H9 (cell line): ENCODE results near the gene SPRR5. TPM values are rescaled to one million over a fixed set of nuclear protein-coding genes. Genes with fewer than 3 reads are reported as not detected.

ENCODE experiments used
- DNase-seq: peaks from one replicate; pipeline ENCODE4 v3.0.0-alpha.2; 2017
- H2AFZ ChIP-seq: one replicate; pipeline ENCODE4 v1.6.1; 2013; ENCODE audit warnings: mild to moderate bottlenecking, low read length, control low read depth, moderate library complexity
- H2AK5ac ChIP-seq: 2 replicates; pipeline ENCODE4 v1.6.1; 2013; ENCODE audit warnings: low read length, control low read depth, mixed read lengths; ENCODE audit not compliant: insufficient read length
- H2BK120ac ChIP-seq: one replicate; pipeline ENCODE4 v1.6.1; 2013; ENCODE audit warnings: low read depth, mild to moderate bottlenecking, low read length, control low read depth, inconsistent platforms; ENCODE audit not compliant: poor library complexity, severe bottlenecking
- H2BK12ac ChIP-seq: 2 replicates; pipeline ENCODE4 v1.6.1; 2013; ENCODE audit warnings: low read length, control low read depth, mixed read lengths, low read depth; ENCODE audit not compliant: insufficient read length
- H2BK15ac ChIP-seq: 2 replicates; pipeline ENCODE4 v1.6.1; 2013; ENCODE audit warnings: low read depth, low read length, control low read depth
- H2BK20ac ChIP-seq: one replicate; pipeline ENCODE4 v1.6.1; 2013; ENCODE audit warnings: low read depth, mild to moderate bottlenecking, low read length, control low read depth, inconsistent platforms; ENCODE audit not compliant: poor library complexity, severe bottlenecking
- H2BK5ac ChIP-seq: 2 replicates; pipeline ENCODE4 v1.6.1; 2013; ENCODE audit warnings: low read length, control low read depth, mixed read lengths; ENCODE audit not compliant: insufficient read length
- H3K14ac ChIP-seq: 2 replicates; pipeline ENCODE4 v1.6.1; 2013; ENCODE audit warnings: low read length, control low read depth; ENCODE audit not compliant: insufficient read depth
- H3K18ac ChIP-seq: 2 replicates; pipeline ENCODE4 v1.6.1; 2013; ENCODE audit warnings: low read depth, mild to moderate bottlenecking, mixed read lengths, low read length, control low read depth; ENCODE audit not compliant: insufficient read length
- H3K23ac ChIP-seq: 2 replicates; pipeline ENCODE4 v1.6.1; 2013; ENCODE audit warnings: low read length, control low read depth, mixed read lengths, low read depth; ENCODE audit not compliant: insufficient read length
- H3K23me2 ChIP-seq: 2 replicates; pipeline ENCODE4 v1.6.1; 2013; ENCODE audit warnings: low read depth, mild to moderate bottlenecking, mixed read lengths, low read length, control low read depth; ENCODE audit not compliant: insufficient read length, poor library complexity, severe bottlenecking
- H3K27ac ChIP-seq: 2 replicates; pipeline ENCODE4 v1.5.1; 2013; ENCODE audit warnings: low read length, control low read depth, mixed read lengths, low read depth; ENCODE audit not compliant: insufficient read length
- H3K27me3 ChIP-seq: 2 replicates; pipeline ENCODE4 v1.6.1; 2013; ENCODE audit warnings: low read length, control low read depth, inconsistent platforms; ENCODE audit not compliant: insufficient read depth
- H3K4ac ChIP-seq: 2 replicates; pipeline ENCODE4 v1.6.1; 2013; ENCODE audit warnings: low read depth, mild to moderate bottlenecking, control low read depth, inconsistent platforms, low read length, moderate library complexity
- H3K4me1 ChIP-seq: 2 replicates; pipeline ENCODE4 v1.6.1; 2013; ENCODE audit warnings: low read length, control low read depth, inconsistent platforms; ENCODE audit not compliant: insufficient read depth
- H3K4me2 ChIP-seq: 2 replicates; pipeline ENCODE4 v1.6.1; 2013; ENCODE audit warnings: low read length, control low read depth, mixed read lengths; ENCODE audit not compliant: insufficient read length, insufficient read depth
- H3K56ac ChIP-seq: 2 replicates; pipeline ENCODE4 v1.6.1; 2013; ENCODE audit warnings: low read depth, mild to moderate bottlenecking, mixed read lengths, low read length, control low read depth; ENCODE audit not compliant: insufficient read length
- H3K79me1 ChIP-seq: 2 replicates; pipeline ENCODE4 v1.6.1; 2013; ENCODE audit warnings: low read depth, mild to moderate bottlenecking, moderate library complexity, low read length, control low read depth, inconsistent platforms; ENCODE audit not compliant: insufficient read depth, poor library complexity, severe bottlenecking
- H3K79me2 ChIP-seq: 2 replicates; pipeline ENCODE4 v1.6.1; 2013; ENCODE audit warnings: low read length, control low read depth, inconsistent platforms; ENCODE audit not compliant: insufficient read depth
- H3K9ac ChIP-seq: 2 replicates; pipeline ENCODE4 v1.6.1; 2013; ENCODE audit warnings: low read length, control low read depth, mixed read lengths; ENCODE audit not compliant: insufficient read length; ENCODE audit errors: extremely low read depth
- H3K9me3 ChIP-seq: one replicate; pipeline ENCODE4 v1.6.1; 2013; ENCODE audit warnings: low read depth, low read length, inconsistent platforms; ENCODE audit not compliant: control insufficient read depth
- H3T11ph ChIP-seq: one replicate; pipeline ENCODE4 v1.6.1; 2013; ENCODE audit warnings: mild to moderate bottlenecking, low read length, control low read depth, inconsistent platforms
- H4K20me1 ChIP-seq: one replicate; pipeline ENCODE4 v1.6.1; 2013; ENCODE audit not compliant: control insufficient read depth, insufficient read length, insufficient read depth
- H4K5ac ChIP-seq: 2 replicates; pipeline ENCODE4 v1.6.1; 2013; ENCODE audit warnings: low read depth, mild to moderate bottlenecking, mixed read lengths, low read length, control low read depth; ENCODE audit not compliant: insufficient read length
- H4K8ac ChIP-seq: replicated peaks from 2 replicates; pipeline ENCODE4 v1.6.1; 2013; ENCODE audit warnings: low read length, control low read depth, mixed read lengths, low read depth; ENCODE audit not compliant: insufficient read length
- H4K91ac ChIP-seq: 2 replicates; pipeline ENCODE4 v1.6.1; 2013; ENCODE audit warnings: low read depth, mild to moderate bottlenecking, moderate library complexity, mixed read lengths, low read length, control low read depth; ENCODE audit not compliant: insufficient read length
- H3K27ac Mint-ChIP-seq, 3 experiments: 2 replicates in 2 of 3; 3 replicates in 1 of 3; pipeline ENCODE4 v1.8.0; 2020 to 2021; ENCODE audit warnings: mixed read lengths in 3 of 3, mild to moderate bottlenecking in 1 of 3, moderate library complexity in 1 of 3
- H3K27me3 Mint-ChIP-seq: 2 replicates; pipeline ENCODE4 v1.8.0; 2021; ENCODE audit warnings: low read depth, mild to moderate bottlenecking, moderate library complexity, mixed read lengths
- H3K36me3 Mint-ChIP-seq, 3 experiments: 2 replicates in 2 of 3; 3 replicates in 1 of 3; pipeline ENCODE4 v1.8.0; 2020 to 2021; ENCODE audit warnings: low read depth in 3 of 3, mixed read lengths in 3 of 3; ENCODE audit not compliant: insufficient read depth in 1 of 3
- H3K4me1 Mint-ChIP-seq, 2 experiments: 2 replicates each; pipeline ENCODE4 v1.8.0; 2020; ENCODE audit warnings: mixed read lengths in 2 of 2
- H3K4me3 Mint-ChIP-seq, 2 experiments: 2 replicates in 1 of 2; 3 replicates in 1 of 2; pipeline ENCODE4 v1.8.0; 2020 to 2021; ENCODE audit warnings: mild to moderate bottlenecking in 2 of 2, mixed read lengths in 2 of 2, moderate library complexity in 1 of 2
- H3K9me3 Mint-ChIP-seq, 2 experiments: 2 replicates in 1 of 2; 3 replicates in 1 of 2; pipeline ENCODE4 v1.8.0; 2020; ENCODE audit warnings: mild to moderate bottlenecking in 2 of 2, mixed read lengths in 2 of 2, moderate library complexity in 1 of 2
- CTCF ChIP-seq: fragments of 200-600 bp; sonication (generic); conservative IDR thresholded peaks from 3 replicates; pipeline ENCODE4 v1.8.0; 2021; ENCODE audit warnings: antibody characterized with exemption, mild to moderate bottlenecking
- WGBS: extraction: QIAGEN DNeasy Blood & Tissue Kit; methylation state at CpG from one replicate; pipeline ENCODE4 v1.1.7; 2013; ENCODE audit warnings: missing lambda C conversion rate, low lambda C conversion rate, mixed read lengths; ENCODE audit not compliant: insufficient read length; ENCODE audit errors: extremely low coverage; 5-methylcytosine and 5-hydroxymethylcytosine counted together
- total RNA-seq: library from RNA; stranded (reverse); gene quantifications from 2 replicates; pipeline ENCODE4 v1.2.1, GENCODE V29; 2021

The SPRR5 gene
- total RNA-seq, 1 experiment from 2014 or later, result not detected

- Histone ChIP-seq H3K23me2 (no peaks in the 10 kb centered on the region), H2BK15ac (no peak overlapping the region), H3K9me3 (no peaks in the 10 kb centered on the region), H2BK20ac (no peak overlapping the region), H4K5ac (no peak overlapping the region), H3K27me3 (no peaks in the 10 kb centered on the region), H3K79me2 (no peaks in the 10 kb centered on the region), H3K23ac (no peak overlapping the region), H2BK5ac (no peak overlapping the region), H3K27ac (no peak overlapping the region), H3K18ac (no peak overlapping the region), H3K79me1 (no peaks in the 10 kb centered on the region), H3K4me2 (no peak overlapping the region), H4K20me1 (no peaks in the 10 kb centered on the region), H3T11ph (no peak overlapping the region), H3K4ac (no peak overlapping the region), H2AFZ (no peak overlapping the region), H4K8ac (no peak overlapping the region), H3K14ac (no peak overlapping the region), H4K91ac (no peak overlapping the region), H3K56ac (no peak overlapping the region), H3K9ac (no peak overlapping the region), H2AK5ac (no peak overlapping the region), H2BK120ac (no peak overlapping the region), H2BK12ac (no peak overlapping the region), H3K4me1 (no peaks in the 10 kb centered on the region)
- H3K27me3 Mint-ChIP-seq, result no peaks in the 10 kb centered on the region; the same call in none of the 2 replicates
- WGBS, result no CpG with 5 or more reads among the region's 2 CpGs
- TF ChIP-seq CTCF, result no peak
- peaks cover 0 to 19% of the 10 kb centered on the region in 2 experiments; a peak in 4 of 5 replicates for H3K9me3 Mint-ChIP-seq
- H3K27ac Mint-ChIP-seq, result no peak overlapping the region
- no peak for DNase-seq
- no peaks in the 10 kb centered on the region for H3K4me1 Mint-ChIP-seq
- H3K36me3 Mint-ChIP-seq, result no peaks in the 10 kb centered on the region
- no peak overlapping the region for H3K4me3 Mint-ChIP-seq
Observed at GRCh38 chr1:152962876-152963415, 15.9 kb downstream of the SPRR5 start.
